NCI-H2196 treated with DMSO at 0.1 percent for 48 hours (cell line): ENCODE measurements around the gene EIF3L.

Source experiments
- DNase-seq: peaks from one replicate; lab custom pipeline; 2025; ENCODE audit not compliant: unreplicated experiment; lab: John Stamatoyannopoulos, UW

Gene EIF3L

DNA sequence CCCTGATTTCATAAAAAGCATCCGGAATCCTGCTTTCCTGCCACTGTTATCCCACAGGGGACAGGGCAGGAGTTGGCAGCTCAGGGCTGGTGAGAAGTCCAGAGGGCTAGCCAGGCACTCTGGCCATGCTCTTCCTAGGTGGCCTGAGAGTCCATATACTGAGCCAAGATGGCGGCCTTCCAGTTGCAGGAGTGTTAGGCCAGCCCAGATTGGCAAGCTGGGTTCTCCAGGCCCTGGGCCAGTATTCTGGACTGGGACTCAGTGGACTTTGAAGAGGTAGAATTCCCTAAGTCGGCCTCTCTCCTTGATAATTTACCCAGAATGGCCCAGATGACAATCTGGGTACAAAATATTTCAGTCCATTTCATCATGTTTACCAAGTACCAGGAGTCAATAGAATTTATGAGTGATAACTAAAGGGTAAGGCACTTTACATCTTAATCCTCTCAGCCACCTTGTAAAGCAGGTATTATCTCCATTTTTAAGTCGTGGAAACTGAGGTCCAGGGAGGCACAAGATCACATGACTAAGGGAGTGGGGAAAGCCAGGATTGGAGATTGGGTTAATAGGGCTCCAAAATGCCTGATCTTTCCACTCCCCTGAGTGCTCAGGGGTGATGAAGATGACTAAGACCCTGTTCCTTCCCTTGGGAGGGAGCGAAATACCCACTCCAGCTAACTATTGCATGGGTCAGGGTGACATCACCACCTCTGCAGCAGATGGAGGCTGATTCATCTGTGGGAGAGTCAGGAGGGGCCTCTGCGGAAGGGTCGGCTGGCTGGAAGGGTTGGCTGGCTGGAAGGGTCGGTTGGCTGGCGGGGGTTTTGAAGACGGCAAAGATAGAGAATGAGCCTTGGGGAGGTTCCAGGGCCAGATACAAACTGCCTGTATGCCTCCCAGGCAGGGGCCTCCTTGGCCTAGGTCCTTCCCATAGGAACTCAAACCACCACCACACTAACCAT is 55.6 kb downstream of the EIF3L start:
- DNase-seq, result no peak

DNA sequence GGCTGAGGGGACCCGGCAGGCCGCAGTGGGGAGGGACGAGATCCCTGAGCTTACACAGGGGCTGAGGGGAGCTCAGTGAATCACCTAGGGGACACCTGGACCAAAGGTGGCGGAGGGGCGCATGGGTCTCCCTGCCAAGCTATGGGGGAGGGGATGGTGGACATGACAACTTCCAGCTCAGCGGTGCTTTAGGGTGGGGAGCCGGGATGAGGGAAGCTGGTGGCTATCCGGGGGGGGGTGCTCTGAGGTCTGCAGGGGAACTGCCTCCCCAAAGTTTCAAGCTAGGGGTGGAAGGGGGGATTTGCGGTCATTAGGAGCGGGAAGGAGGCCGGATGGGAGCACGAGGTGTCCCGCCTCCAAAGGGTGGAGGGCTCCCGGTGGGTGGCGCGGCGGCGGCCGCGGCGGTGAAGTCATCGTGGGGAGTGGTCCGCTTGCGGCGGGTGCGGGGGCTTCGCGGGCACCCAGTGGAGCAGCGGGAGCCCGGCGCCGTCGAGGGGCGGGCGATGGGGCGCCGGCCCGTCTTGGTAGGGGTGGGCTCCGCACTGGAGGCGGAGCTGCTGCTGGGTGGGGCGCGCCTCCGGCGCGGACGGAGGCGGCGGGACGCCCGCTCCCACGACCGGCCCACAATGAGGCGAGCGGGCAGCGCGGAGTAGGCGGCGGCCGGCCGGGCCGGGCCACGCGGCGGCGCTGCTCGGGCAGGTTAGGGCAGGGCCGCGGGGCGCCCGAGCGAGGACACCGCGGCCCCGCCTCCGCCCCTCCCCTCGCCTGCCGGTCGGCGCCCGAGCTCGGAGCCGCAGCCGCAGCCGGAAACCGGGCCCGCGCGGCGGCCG is 56.5 kb downstream of the EIF3L start, which contains the start of gene MICALL1:
MICALL1 (plus strand) TSS at position 764 of the 830 bp plus-strand sequence. CDS start 126 bp downstream, outside the sequence.
- no peak for DNase-seq

DNA sequence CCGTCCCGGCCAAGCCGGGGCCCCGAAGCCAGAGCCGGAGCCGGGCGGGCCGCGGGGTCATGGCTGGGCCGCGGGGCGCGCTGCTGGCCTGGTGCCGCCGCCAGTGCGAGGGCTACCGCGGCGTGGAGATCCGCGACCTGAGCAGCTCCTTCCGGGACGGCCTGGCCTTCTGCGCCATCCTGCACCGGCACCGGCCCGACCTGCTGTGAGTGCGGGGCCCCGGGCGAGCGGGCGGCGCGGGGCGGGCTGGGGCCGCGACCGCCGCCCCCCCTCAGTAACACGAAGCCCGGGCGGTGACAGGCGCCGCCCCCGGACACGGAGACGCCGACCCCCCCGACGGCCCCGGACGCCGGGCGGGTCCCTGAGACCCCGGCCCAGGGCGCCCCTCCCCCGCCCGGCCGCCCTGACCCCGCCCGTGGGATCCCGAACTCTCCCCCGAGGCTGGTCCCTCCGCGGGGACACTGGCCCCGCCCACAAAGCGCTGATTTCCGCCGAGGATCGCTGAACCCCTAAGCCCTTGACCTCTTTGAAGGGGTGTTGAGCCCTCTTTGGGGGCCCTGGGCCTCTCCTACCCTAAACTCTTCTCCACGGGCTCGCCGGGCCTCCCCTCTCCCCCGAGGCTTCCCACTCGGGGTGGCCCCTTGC is 57.3 kb downstream of the EIF3L start:
- no peak for DNase-seq

DNA sequence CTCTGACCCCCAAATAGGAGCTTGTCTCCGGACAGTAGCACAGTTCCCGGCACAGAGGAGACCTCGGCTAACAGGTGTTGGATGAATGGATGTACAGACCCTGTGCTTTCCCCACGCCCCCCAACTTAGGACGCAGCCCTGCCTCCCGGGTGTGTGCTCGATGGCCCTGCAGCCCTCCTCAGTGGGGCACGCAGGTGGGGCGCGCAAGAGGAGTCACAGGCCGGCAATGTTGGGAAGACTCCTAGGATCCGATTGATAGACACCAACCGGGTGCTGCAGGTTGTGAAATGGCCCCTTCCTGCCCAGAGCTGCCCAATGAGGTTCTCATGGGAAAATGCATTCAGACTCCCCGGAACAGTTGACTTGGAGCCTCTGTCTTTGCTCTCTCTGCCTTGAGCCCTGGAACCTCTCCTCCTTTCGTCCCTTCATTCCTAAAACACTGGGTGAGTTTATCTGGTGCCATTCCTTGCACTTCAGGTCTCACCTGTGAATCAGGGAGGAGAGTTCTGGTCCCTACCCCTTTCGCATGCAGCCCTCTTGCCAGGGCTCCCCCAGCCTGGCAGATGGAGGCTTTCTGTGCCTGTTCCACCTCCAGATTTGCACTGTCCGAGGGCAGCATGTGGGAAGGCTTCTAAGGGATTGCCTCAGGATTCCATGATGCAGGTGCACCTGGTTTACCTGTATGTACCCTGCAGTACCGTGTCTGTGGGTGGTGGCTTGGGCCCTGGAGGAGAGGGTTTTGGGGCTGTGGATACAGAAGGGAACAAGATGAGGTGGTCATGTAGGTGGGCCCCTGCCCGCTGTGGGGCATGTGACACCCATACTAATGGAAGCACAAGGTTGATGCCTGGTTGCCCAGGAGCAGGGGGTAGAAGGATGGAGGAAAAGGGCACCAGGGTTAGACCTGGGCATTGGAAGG is 58.1 kb downstream of the EIF3L start:
- DNase-seq, result no peak

DNA sequence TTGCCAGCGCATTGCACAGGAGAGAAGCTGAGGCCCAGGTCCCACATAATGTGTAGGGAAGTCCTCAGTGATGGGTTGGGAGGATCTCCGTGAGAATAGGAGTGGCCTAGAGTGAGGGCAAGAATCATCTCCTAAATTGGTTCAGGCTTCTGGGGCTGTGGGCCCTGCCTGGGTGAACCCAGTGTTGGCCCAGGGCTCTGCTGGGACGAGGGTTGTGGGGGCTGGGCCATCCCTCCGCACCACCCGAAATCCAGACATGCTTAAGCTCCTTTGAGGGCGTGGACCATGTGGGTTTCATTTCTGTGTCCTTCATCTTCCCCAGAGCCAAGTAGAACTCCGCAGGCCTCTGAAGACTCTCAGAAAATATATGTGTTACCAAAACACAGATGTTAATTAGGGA is 60.5 kb downstream of the EIF3L start:
- DNase-seq, result no peak

DNA sequence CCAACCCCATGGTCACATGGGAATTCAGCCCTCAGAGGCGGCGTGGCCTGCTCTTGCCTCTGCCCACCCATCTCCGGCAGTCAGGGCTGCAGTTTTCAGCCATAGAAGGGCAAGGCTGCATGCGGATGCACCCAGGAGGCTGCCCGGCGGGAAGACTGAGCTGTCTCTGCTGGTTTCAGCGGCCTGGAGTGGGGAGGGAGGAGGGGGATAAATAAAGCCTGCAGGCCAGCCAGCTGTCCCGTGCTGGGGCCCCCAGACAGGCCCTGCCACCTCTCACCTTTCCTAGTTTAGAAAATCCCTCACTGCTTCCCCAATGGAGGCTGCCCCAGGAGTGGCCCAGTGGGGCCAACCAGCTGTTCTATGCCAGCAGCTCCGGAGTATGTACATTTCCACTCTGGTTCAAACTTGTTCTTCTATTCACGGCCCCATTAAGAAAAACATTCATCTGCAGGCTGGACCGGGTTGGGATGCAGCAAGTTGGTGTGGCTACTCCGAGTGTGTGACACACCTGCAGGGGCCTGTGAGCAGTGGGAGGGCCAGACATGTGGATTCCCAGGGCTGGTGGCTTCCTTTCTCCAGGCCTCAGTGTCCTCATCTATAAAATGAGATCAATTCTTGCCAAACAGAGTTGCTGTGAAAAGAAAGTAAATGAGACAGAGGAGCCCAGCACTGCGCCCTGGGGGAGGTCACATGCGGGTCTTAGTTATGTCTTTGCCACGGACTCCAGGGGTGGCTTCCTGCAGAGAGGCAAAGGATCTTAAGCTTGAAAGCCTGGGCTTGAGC is 61.9 kb downstream of the EIF3L start:
- no peak for DNase-seq

DNA sequence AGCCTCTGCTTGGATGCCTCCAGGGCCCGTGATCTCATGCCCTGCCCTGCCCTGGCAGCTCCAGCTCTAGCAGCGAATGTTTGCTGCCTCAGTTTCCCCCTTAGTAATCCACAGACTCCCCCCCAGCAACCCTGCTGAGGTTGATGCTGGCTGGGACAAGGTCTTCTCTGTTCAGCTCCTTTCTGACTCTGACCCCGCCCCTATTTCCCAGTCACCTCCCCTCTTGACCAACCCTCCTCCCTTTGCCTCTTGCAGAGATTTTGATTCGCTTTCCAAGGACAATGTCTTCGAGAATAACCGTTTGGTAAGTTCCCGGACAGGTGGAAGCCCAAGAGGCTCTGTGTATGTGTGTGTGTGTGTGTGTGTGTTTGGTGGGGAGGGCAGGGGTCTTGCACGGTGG is 62.5 kb downstream of the EIF3L start:
- no peak for DNase-seq

DNA sequence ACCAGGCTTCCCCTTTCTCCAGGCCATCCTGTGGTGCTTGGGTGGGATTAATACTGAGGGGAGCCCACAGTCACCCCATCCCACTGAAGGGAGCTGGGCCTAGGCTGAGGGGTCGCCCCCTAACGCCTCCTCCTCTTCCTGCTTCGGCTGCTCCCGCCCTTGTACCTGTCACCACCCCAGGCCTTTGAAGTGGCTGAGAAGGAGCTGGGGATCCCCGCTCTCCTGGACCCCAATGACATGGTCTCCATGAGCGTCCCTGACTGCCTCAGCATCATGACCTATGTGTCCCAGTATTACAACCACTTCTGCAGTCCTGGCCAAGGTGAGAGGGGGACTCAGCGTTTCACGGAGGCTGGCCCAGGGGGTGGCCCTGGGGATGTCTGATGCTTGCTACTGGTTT is 63.0 kb downstream of the EIF3L start:
- DNase-seq, result no peak

DNA sequence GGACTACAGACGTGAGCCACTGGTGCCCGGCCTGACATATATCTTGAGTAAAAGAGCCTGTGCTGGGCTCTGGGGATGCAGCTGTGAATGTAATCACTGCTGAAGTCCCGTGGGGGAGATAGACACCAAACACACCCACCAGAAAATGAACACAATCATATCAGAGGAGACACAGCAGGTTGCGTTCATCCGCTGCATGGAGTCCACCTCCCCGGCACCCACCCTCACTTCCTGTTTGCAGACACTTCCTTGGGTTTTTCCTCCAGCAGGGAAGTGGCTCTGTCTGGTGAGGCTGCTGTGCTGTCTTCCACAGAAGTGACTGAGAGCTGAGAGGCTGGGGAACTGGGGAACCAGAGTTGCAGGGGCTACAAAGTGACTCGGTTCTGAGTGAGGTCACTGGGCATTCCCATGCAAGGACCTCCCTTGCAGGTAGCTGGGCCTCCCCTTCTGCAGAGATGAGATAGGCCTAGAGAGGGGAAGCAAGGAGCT is 64.1 kb downstream of the EIF3L start:
- DNase-seq, result no peak

DNA sequence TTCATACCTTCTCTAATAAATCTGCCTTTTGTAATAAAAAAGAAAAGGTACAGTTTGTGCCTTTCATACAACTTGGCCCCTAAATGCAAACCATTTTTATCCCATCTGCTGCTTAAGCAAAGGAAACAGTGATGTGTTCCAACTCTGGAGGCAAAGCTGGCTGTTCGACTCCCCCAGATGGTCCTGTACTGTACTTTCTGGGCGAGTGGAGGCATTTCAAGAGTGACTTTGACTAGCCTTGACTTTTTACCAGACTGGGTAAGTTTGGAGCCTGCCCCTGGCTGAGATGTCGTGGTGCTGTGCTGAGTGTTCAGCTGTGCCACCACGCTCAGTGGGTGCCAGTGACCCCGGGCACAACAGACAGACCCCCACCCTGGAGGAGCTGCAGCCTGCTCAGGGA is 67.1 kb downstream of the EIF3L start:
- no peak for DNase-seq

DNA sequence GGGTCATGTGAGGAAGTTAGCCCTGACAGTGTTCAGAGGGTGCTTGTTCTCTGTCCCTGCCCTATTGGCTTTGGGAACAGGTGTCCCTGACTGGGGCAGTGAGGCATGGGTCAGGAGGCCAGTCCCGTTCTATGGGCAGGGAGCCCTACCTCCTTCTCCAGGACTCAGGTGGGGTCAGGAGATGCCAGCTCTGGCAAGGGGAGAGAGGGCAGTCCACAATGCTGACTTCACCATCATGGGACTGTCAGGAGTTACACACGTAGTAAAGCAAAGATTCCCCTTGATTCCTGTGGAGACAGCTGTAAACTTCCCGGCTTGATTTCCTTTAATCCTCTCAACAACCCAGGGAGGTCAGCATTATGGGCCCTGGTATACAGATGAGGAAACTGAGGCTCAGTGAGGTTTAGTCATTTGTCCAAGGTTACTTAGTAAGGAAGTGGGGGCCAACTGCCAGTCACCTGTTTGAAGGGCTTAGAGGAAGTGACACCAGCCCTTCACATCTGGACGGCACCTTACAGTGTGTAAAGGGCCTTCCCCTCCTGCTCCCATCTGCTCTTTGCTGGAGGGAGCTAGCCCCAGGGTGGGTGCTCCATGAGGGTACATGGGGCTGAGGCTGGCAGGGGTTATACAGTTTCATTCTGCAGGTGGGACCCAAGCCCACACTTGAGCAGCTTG is 68.8 kb downstream of the EIF3L start:
- no peak for DNase-seq

DNA sequence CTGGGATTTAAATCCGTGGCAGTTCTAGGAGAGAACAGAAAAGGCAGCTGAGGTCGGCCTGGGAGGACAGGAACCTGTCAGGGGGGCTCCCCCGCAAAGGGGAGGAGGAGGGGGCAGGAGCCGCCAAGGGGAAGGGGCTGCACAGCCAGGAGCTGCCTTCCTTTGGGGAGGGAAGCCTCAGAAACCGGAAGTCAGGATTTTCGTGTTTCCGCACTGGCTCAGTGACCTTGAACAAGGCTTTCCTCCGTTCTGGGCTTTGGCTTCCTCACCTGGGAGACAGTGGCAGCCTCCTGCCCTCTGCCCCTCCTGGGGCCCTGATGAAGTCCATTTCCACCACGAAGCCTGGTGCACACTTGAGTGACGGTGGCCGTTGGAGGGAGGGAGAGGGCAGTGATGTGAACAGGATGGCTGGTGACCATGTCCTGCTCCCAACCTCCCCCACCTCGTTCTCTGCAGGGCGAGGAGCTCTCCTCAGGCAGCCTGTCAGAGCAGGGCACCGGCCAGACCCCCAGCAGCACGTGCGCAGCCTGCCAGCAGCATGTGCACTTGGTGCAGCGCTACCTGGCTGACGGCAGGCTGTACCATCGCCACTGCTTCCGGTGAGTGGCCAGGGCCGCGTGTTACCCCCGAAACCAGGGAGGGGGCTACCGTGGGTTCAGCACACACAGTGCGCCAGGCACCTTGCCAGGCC is 69.5 kb downstream of the EIF3L start:
- no peak for DNase-seq

DNA sequence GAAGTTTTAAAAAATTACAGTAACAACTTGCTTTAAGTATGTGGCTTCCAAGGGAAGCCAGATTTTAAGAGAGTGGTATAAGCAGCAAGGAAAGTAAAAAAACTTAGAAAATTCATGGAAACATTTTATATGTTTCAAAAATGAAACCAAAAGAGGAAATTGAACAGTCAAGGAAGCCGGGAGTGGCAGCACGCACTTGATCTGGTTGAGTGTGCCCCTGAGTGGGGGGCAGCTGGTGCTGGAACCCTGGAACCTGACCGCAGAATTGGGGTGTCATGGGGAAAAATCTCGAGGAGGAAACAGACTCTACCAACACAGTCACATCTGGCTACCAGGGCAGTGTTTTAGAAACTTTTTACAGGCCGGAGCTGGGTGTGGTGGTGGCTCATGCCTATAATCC is 70.9 kb downstream of the EIF3L start:
- DNase-seq, result no peak

DNA sequence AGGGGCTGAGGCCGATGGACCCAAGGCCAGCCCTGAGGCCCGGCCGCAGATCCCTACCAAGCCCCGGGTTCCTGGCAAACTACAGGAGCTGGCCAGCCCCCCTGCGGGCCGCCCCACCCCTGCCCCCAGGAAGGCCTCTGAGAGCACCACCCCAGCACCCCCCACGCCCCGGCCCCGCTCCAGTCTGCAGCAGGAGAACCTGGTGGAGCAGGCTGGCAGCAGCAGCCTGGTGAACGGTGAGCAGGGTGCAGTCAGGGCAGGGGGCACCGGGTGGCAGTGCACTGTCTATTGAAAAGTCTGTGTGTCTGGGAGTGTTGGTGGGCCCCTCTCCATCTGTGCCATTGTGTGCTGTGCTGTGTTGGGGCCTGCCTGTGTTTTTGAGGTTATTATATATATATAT is 73.0 kb downstream of the EIF3L start:
- DNase-seq, result no peak

DNA sequence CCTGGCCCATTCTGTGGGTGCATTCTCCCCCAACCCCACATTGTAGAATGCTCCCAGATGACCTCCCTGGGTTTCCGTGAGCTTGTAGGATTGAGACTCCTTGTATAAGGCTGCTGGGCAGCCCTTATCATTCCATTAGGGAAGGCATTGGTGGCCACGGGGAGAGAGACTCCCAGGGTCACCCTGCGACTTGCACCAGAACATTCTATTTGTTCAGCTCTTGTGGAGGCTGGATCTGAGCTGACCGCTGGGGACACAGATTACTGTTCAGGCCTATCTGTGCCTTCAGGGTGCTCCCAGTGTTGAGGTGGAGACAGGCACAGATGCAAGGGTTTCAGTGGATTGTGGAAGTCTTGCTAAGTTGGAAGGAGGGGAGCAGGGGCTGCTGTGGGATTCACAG is 74.7 kb downstream of the EIF3L start:
- DNase-seq, result no peak

DNA sequence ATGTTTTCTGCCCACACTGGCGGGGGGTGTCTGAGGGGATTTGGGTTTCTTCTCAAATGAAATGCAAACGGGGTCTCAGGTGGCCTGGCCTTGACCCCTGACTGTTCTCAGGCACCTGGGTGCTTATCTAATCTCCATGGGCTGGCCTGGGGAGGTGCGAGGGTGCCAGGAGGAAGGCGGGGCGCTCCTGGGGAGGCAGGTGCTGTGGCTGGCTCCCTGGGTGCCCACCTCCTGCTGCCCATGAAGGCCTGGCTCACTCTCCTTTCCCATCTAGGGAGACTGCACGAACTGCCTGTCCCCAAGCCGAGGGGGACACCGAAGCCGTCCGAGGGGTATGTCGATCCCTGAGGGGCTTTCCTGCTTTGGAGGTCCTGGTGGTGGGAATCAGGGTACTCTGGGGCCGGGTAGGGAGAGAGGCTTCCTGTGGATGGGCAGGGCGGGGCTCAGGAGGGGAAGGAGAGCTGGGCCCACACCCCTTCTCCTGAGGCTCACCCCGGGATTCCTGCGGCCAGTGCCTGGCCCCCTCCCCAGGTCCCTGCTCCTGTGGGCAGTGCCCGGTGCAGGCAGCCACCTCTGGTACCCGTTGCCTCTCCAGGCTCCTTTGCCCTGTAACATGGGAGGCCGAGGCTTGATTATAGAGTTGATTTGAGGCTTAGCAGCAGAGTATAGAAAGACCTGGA is 75.3 kb downstream of the EIF3L start:
- no peak for DNase-seq

DNA sequence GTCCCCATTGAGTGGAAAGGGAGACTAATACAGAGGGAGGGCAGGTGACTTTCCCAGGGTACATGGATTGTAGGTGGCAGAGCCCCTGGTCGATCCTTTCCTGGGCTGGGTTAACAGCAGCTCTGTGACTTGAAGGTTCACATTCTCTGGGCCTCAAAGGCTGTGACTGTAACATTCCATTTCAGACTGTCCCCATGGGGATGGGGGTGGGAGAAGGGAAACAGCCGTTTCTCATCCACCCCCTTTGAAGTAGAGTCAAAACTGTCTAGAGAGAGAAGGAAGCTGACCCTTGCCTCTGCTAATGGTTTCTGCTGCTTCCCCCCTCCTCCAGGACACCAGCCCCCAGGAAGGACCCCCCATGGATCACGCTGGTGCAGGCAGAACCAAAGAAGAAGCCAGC is 76.1 kb downstream of the EIF3L start:
- DNase-seq, result no peak

DNA sequence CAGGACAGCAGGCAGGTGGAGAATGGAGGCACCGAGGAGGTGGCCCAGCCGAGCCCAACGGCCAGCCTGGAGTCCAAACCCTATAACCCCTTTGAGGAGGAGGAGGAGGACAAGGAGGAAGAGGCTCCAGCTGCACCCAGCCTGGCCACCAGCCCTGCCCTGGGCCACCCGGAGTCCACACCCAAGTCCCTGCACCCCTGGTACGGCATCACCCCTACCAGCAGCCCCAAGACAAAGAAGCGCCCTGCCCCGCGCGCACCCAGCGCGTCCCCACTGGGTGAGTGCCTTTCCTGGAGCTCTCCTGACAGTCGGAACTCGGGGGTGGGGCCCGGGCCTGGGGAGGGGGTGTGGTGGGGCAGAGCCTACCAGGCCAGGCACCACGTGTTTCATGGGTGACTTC is 76.5 kb downstream of the EIF3L start:
- no peak for DNase-seq
